ENCODE measurements around the gene DNER.
A peak's percentile ranks its signal among the peaks of the same experiment; 100 is the strongest.
"Not testable (repeated sequence)": the region's sequence is repeated elsewhere in the genome, so short reads cannot be mapped to it uniquely, and the experiment has no call there.

DNER gene

GRCh38 chr2:229714080-229714735, at the start of gene DNER:
DNER (minus strand) TSS chr2:229714555; CDS start chr2:229714423, 132 bp downstream.
- no peak for DNase-seq (ENCODE audit: low read depth, low spot score)

GRCh38 chr2:229761663-229762062, 47.3 kb upstream of the DNER start:
- CTCF ChIA-PET, result interaction anchor here (2.7 kb wide), 1 partner anchor 19 kb away, joined by 19 read pairs; no protein-coding TSS in a partner anchor
- DNase-seq (ENCODE audit: low read depth, low spot score), result no peak
- no peak for TF ChIP-seq CTCF (IDR thresholded peaks at IDR 0.05; ENCODE audit: insufficient read depth, low read length, missing control alignments)
- POLR2A ChIA-PET, result no interaction called here
- H3K4me3 ChIP-seq (ENCODE audit: low read depth, low read length), result no peak overlapping the region

More at GRCh38 chr2:229714080-229714735, at the start of gene DNER:
- CTCF ChIA-PET, result no interaction called here
- H3K4me3 ChIP-seq (ENCODE audit: low read depth, low read length), result peak within 1 kb of the TSS; percentile 30
- POLR2A ChIA-PET, result no interaction called here
- TF ChIP-seq CTCF (IDR thresholded peaks at IDR 0.05; ENCODE audit: insufficient read depth, low read length, missing control alignments), result no peak

- DNase-seq (ENCODE audit: low read depth, low spot score); POLR2A ChIA-PET; H3K4me3 ChIP-seq (ENCODE audit: low read depth, low read length): not testable (repeated sequence)
- CTCF ChIA-PET, result interaction anchor here (1.1 kb wide), 1 partner anchor 23 kb away, joined by 4 read pairs; no protein-coding TSS in a partner anchor
Measured at GRCh38 chr2:229757462-229757861, 43.1 kb upstream of the DNER start.

- H3K4me3 ChIP-seq (ENCODE audit: low read depth, low read length), result no peak overlapping the region
- ChIA-PET POLR2A (no interaction called here), CTCF (interaction anchor here (1.3 kb wide), 1 partner anchor 26 kb away, joined by 3 read pairs; no protein-coding TSS in a partner anchor)
- DNase-seq (ENCODE audit: low read depth, low spot score), result no peak
- TF ChIP-seq CTCF (IDR thresholded peaks at IDR 0.05; ENCODE audit: insufficient read depth, low read length, missing control alignments), result no peak
Measured at GRCh38 chr2:229752970-229753729, 38.8 kb upstream of the DNER start.

- POLR2A ChIA-PET, result no interaction called here
- no peak overlapping the region for H3K4me3 ChIP-seq (ENCODE audit: low read depth, low read length)
- no peak for DNase-seq (ENCODE audit: low read depth, low spot score)
- no peak for TF ChIP-seq CTCF (IDR thresholded peaks at IDR 0.05; ENCODE audit: insufficient read depth, low read length, missing control alignments)
- CTCF ChIA-PET, result no interaction called here
Measured at GRCh38 chr2:229749779-229750178, 35.4 kb upstream of the DNER start.

GRCh38 chr2:229748950-229749349, 34.6 kb upstream of the DNER start:
- TF ChIP-seq CTCF (IDR thresholded peaks at IDR 0.05; ENCODE audit: insufficient read depth, low read length, missing control alignments), result no peak
- ChIA-PET POLR2A (no interaction called here), CTCF (no interaction called here)
- no peak overlapping the region for H3K4me3 ChIP-seq (ENCODE audit: low read depth, low read length)
- DNase-seq (ENCODE audit: low read depth, low spot score), result no peak

GRCh38 chr2:229742691-229743090, 28.3 kb upstream of the DNER start:
- H3K4me3 ChIP-seq (ENCODE audit: low read depth, low read length); CTCF ChIA-PET; POLR2A ChIA-PET; DNase-seq (ENCODE audit: low read depth, low spot score): not testable (repeated sequence)
